Activated CD4-positive, alpha-beta T cell treated with anti-CD3 and anti-CD28 coated beads, Interleukin-2, amount 10 ng/mL, durations not matched to agents 24 days and 14 days (primary cell): ENCODE results near the gene SLC9A9. TPM values are rescaled to one million over a fixed set of nuclear protein-coding genes. Genes with fewer than 3 reads are reported as not detected.
A peak's percentile ranks its signal among the peaks of the same experiment; 100 is the strongest.

ENCODE experiments used
- DNase-seq: peaks from one replicate; pipeline ENCODE4 v3.0.0; 2022
- H3K27ac Mint-ChIP-seq: one replicate; pipeline ENCODE4 v1.8.0; 2022; ENCODE audit warnings: mild to moderate bottlenecking, mixed read lengths
- H3K27me3 Mint-ChIP-seq: one replicate; pipeline ENCODE4 v1.8.0; 2022; ENCODE audit warnings: mixed read lengths
- H3K36me3 Mint-ChIP-seq: one replicate; pipeline ENCODE4 v1.8.0; 2022; ENCODE audit warnings: low read depth, mild to moderate bottlenecking, mixed read lengths
- H3K4me1 Mint-ChIP-seq: one replicate; pipeline ENCODE4 v1.8.0; 2021; ENCODE audit warnings: mixed read lengths
- H3K4me3 Mint-ChIP-seq: one replicate; pipeline ENCODE4 v1.8.0; 2022; ENCODE audit warnings: mild to moderate bottlenecking, moderate library complexity, mixed read lengths
- H3K9me3 Mint-ChIP-seq: one replicate; pipeline ENCODE4 v1.8.0; 2021; ENCODE audit warnings: mixed read lengths
- intact Hi-C: fragments of 100-400 bp; cut with micrococcal nuclease; formaldehyde crosslinking; loops from one replicate; pipeline ENCODE4 v1.15.1; 2023
- total RNA-seq: library from RNA; stranded (reverse); gene quantifications from 2 replicates; pipeline ENCODE4 v1.2.3, GENCODE V29; 2022

Gene SLC9A9
- total RNA-seq, 1 donor from 2014 or later = 1.3 TPM

- Mint-ChIP-seq H3K27ac (no peak overlapping the region), H3K9me3 (no peaks in the 10 kb centered on the region)
- intact Hi-C loops = no loop called here
These were observed 439.5 kb downstream of the SLC9A9 start for GRCh38 chr3:143408771-143409170.

GRCh38 chr3:143402602-143403001 is 445.7 kb downstream of the SLC9A9 start:
- no peak overlapping the region for H3K4me3 Mint-ChIP-seq
- H3K27ac Mint-ChIP-seq = no peak overlapping the region
- H3K27me3 Mint-ChIP-seq = no peaks in the 10 kb centered on the region
- H3K4me1 Mint-ChIP-seq = no peaks in the 10 kb centered on the region
- DNase-seq = no peak
- H3K36me3 Mint-ChIP-seq = no peaks in the 10 kb centered on the region
- intact Hi-C loops = no loop called here
- no peaks in the 10 kb centered on the region for H3K9me3 Mint-ChIP-seq

More at GRCh38 chr3:143408771-143409170, 439.5 kb downstream of the SLC9A9 start:
- Mint-ChIP-seq H3K36me3 (no peaks in the 10 kb centered on the region), H3K4me1 (no peaks in the 10 kb centered on the region), H3K4me3 (no peak overlapping the region), H3K27me3 (no peaks in the 10 kb centered on the region)
- no peak for DNase-seq

- peaks cover 11% of the 10 kb centered on the region for H3K9me3 Mint-ChIP-seq
- DNase-seq = no peak
- H3K27me3 Mint-ChIP-seq = no peaks in the 10 kb centered on the region
- H3K4me1 Mint-ChIP-seq = no peaks in the 10 kb centered on the region
- H3K4me3 Mint-ChIP-seq = no peak overlapping the region
- intact Hi-C loops = no loop called here
- no peaks in the 10 kb centered on the region for H3K36me3 Mint-ChIP-seq
- no peak overlapping the region for H3K27ac Mint-ChIP-seq
These were observed 451.5 kb downstream of the SLC9A9 start for GRCh38 chr3:143396790-143397189.

GRCh38 chr3:143389388-143389787 is 458.9 kb downstream of the SLC9A9 start:
- no peaks in the 10 kb centered on the region for H3K4me1 Mint-ChIP-seq
- H3K9me3 Mint-ChIP-seq = peaks cover 7% of the 10 kb centered on the region
- no peak overlapping the region for H3K4me3 Mint-ChIP-seq
- DNase-seq = no peak
- no peaks in the 10 kb centered on the region for H3K36me3 Mint-ChIP-seq
- no peak overlapping the region for H3K27ac Mint-ChIP-seq
- H3K27me3 Mint-ChIP-seq = no peaks in the 10 kb centered on the region
- intact Hi-C loops = no loop called here

- Mint-ChIP-seq H3K27ac (no peak overlapping the region), H3K36me3 (no peaks in the 10 kb centered on the region), H3K9me3 (no peaks in the 10 kb centered on the region), H3K4me1 (no peaks in the 10 kb centered on the region), H3K4me3 (no peak overlapping the region), H3K27me3 (no peaks in the 10 kb centered on the region)
- intact Hi-C loops = no loop called here
- no peak for DNase-seq
These were observed 460.8 kb downstream of the SLC9A9 start for GRCh38 chr3:143387425-143387824.

- Mint-ChIP-seq H3K27me3 (no peaks in the 10 kb centered on the region), H3K4me1 (no peaks in the 10 kb centered on the region), H3K36me3 (peaks cover 2% of the 10 kb centered on the region), H3K4me3 (no peak overlapping the region), H3K27ac (no peak overlapping the region), H3K9me3 (peaks cover 4% of the 10 kb centered on the region)
- no peak for DNase-seq
- intact Hi-C loops = no loop called here
These were observed 464.2 kb downstream of the SLC9A9 start for GRCh38 chr3:143384076-143384475.

- H3K4me3 Mint-ChIP-seq = no peak overlapping the region
- no peak overlapping the region for H3K27ac Mint-ChIP-seq
- peaks cover 4% of the 10 kb centered on the region for H3K9me3 Mint-ChIP-seq
- DNase-seq = no peak
- no peaks in the 10 kb centered on the region for H3K4me1 Mint-ChIP-seq
- H3K36me3 Mint-ChIP-seq = peaks cover 2% of the 10 kb centered on the region
- intact Hi-C loops = no loop called here
- no peaks in the 10 kb centered on the region for H3K27me3 Mint-ChIP-seq
These were observed 464.8 kb downstream of the SLC9A9 start for GRCh38 chr3:143383421-143383820.

- no peak for DNase-seq
- H3K4me1 Mint-ChIP-seq = no peaks in the 10 kb centered on the region
- intact Hi-C loops = no loop called here
- no peak overlapping the region for H3K27ac Mint-ChIP-seq
- no peak overlapping the region for H3K4me3 Mint-ChIP-seq
- H3K27me3 Mint-ChIP-seq = no peaks in the 10 kb centered on the region
- H3K36me3 Mint-ChIP-seq = peaks cover 2% of the 10 kb centered on the region
- H3K9me3 Mint-ChIP-seq = peaks cover 4% of the 10 kb centered on the region
These were observed 465.5 kb downstream of the SLC9A9 start for GRCh38 chr3:143382816-143383215.

- peaks cover 2% of the 10 kb centered on the region for H3K36me3 Mint-ChIP-seq
- no peak for DNase-seq
- intact Hi-C loops = no loop called here
- no peak overlapping the region for H3K4me3 Mint-ChIP-seq
- no peaks in the 10 kb centered on the region for H3K27me3 Mint-ChIP-seq
- peaks cover 4% of the 10 kb centered on the region for H3K9me3 Mint-ChIP-seq
- no peaks in the 10 kb centered on the region for H3K4me1 Mint-ChIP-seq
- H3K27ac Mint-ChIP-seq = no peak overlapping the region
These were observed 467.8 kb downstream of the SLC9A9 start for GRCh38 chr3:143380449-143380848.

GRCh38 chr3:143375698-143376097 is 472.6 kb downstream of the SLC9A9 start:
- Mint-ChIP-seq H3K4me1 (no peaks in the 10 kb centered on the region), H3K27ac (no peak overlapping the region), H3K36me3 (no peaks in the 10 kb centered on the region), H3K4me3 (no peak overlapping the region), H3K27me3 (no peaks in the 10 kb centered on the region), H3K9me3 (peaks cover 8% of the 10 kb centered on the region)
- no peak for DNase-seq
- intact Hi-C loops = no loop called here

- intact Hi-C loops = no loop called here
- no peak overlapping the region for H3K4me3 Mint-ChIP-seq
- H3K27ac Mint-ChIP-seq = no peak overlapping the region
- H3K4me1 Mint-ChIP-seq = peaks cover 12% of the 10 kb centered on the region
- H3K9me3 Mint-ChIP-seq = no peaks in the 10 kb centered on the region
- no peak for DNase-seq
- H3K36me3 Mint-ChIP-seq = no peaks in the 10 kb centered on the region
- no peaks in the 10 kb centered on the region for H3K27me3 Mint-ChIP-seq
These were observed 481.1 kb downstream of the SLC9A9 start for GRCh38 chr3:143367171-143367570.

GRCh38 chr3:143366672-143367071 is 481.6 kb downstream of the SLC9A9 start:
- Mint-ChIP-seq H3K36me3 (no peaks in the 10 kb centered on the region), H3K27me3 (no peaks in the 10 kb centered on the region), H3K27ac (no peak overlapping the region), H3K4me1 (peaks cover 15% of the 10 kb centered on the region), H3K4me3 (no peak overlapping the region), H3K9me3 (no peaks in the 10 kb centered on the region)
- no peak for DNase-seq
- intact Hi-C loops = no loop called here

- DNase-seq = no peak
- H3K9me3 Mint-ChIP-seq = no peaks in the 10 kb centered on the region
- H3K36me3 Mint-ChIP-seq = no peaks in the 10 kb centered on the region
- peaks cover 18% of the 10 kb centered on the region for H3K4me1 Mint-ChIP-seq
- H3K27ac Mint-ChIP-seq = no peak overlapping the region
- no peak overlapping the region for H3K4me3 Mint-ChIP-seq
- H3K27me3 Mint-ChIP-seq = no peaks in the 10 kb centered on the region
- intact Hi-C loops = no loop called here
These were observed 484.3 kb downstream of the SLC9A9 start for GRCh38 chr3:143363949-143364348.

- H3K27ac Mint-ChIP-seq = no peak overlapping the region
- H3K27me3 Mint-ChIP-seq = no peaks in the 10 kb centered on the region
- H3K4me3 Mint-ChIP-seq = peak overlapping the region; percentile 22
- peaks cover 18% of the 10 kb centered on the region for H3K4me1 Mint-ChIP-seq
- no peaks in the 10 kb centered on the region for H3K36me3 Mint-ChIP-seq
- no peak for DNase-seq
- intact Hi-C loops = no loop called here
- H3K9me3 Mint-ChIP-seq = no peaks in the 10 kb centered on the region
These were observed 485.0 kb downstream of the SLC9A9 start for GRCh38 chr3:143363276-143363675.

GRCh38 chr3:143362115-143362991 is 485.9 kb downstream of the SLC9A9 start:
- H3K4me3 Mint-ChIP-seq = peak overlapping the region; percentile 15
- H3K27ac Mint-ChIP-seq = no peak overlapping the region
- no peaks in the 10 kb centered on the region for H3K36me3 Mint-ChIP-seq
- H3K27me3 Mint-ChIP-seq = no peaks in the 10 kb centered on the region
- H3K4me1 Mint-ChIP-seq = peaks cover 18% of the 10 kb centered on the region
- intact Hi-C loops = no loop called here
- no peaks in the 10 kb centered on the region for H3K9me3 Mint-ChIP-seq
- DNase-seq = no peak
